ENCODE data around the gene FAM131C. TPM values are rescaled to one million over a fixed set of nuclear protein-coding genes. Genes with fewer than 3 reads are reported as not detected.

The FAM131C gene
- total RNA-seq, 1 donor from 2014 or later, result not detected

- DNase-seq (ENCODE audit: low spot score) (no peak), ATAC-seq (no peak)
Observed at GRCh38 chr1:16018749-16019643, 54.5 kb downstream of the FAM131C start.

- ATAC-seq (no peak), DNase-seq (ENCODE audit: low spot score) (no peak)
Observed at GRCh38 chr1:16018308-16018707, 55.1 kb downstream of the FAM131C start.

GRCh38 chr1:16017461-16018303 is 55.8 kb downstream of the FAM131C start, which contains the start of gene HSPB7:
TSS of gene HSPB7 (minus strand) at chr1:16018043. CDS start at chr1:16017963, 80 bp downstream.
- DNase-seq (ENCODE audit: low spot score), result no peak

GRCh38 chr1:16017076-16017460 is 56.4 kb downstream of the FAM131C start:
- no peak for ATAC-seq
- no peak for DNase-seq (ENCODE audit: low spot score)

More at GRCh38 chr1:16017461-16018303, 55.8 kb downstream of the FAM131C start, which contains the start of gene HSPB7:
- ATAC-seq, result peak; percentile 16

GRCh38 chr1:16015960-16016901 is 57.2 kb downstream of the FAM131C start:
- no peak for ATAC-seq
- no peak for DNase-seq (ENCODE audit: low spot score)

GRCh38 chr1:16015491-16015890 is 58.0 kb downstream of the FAM131C start:
- DNase-seq (ENCODE audit: low spot score) (no peak), ATAC-seq (no peak)

GRCh38 chr1:16014509-16015482 is 58.7 kb downstream of the FAM131C start:
- ATAC-seq, result no peak
- DNase-seq (ENCODE audit: low spot score), result no peak

- no peak for ATAC-seq
Observed at GRCh38 chr1:16013908-16014258, 59.6 kb downstream of the FAM131C start.

GRCh38 chr1:16013220-16013907 is 60.1 kb downstream of the FAM131C start:
- DNase-seq (ENCODE audit: low spot score) (no peak), ATAC-seq (peak; percentile 2)

More at GRCh38 chr1:16013908-16014258, 59.6 kb downstream of the FAM131C start:
- no peak for DNase-seq (ENCODE audit: low spot score)

GRCh38 chr1:16012590-16013219 is 60.7 kb downstream of the FAM131C start:
- DNase-seq (ENCODE audit: low spot score) (peak; percentile 63), ATAC-seq (peak; percentile 63)

GRCh38 chr1:16011936-16012589 is 61.4 kb downstream of the FAM131C start:
- DNase-seq (ENCODE audit: low spot score) (no peak), ATAC-seq (no peak)

- DNase-seq (ENCODE audit: low spot score) (no peak), ATAC-seq (no peak)
Observed at GRCh38 chr1:16010837-16011236, 62.6 kb downstream of the FAM131C start.

GRCh38 chr1:16009678-16010077 is 63.8 kb downstream of the FAM131C start:
- ATAC-seq (no peak), DNase-seq (ENCODE audit: low spot score) (no peak)

GRCh38 chr1:16009030-16009460 is 64.4 kb downstream of the FAM131C start:
- DNase-seq (ENCODE audit: low spot score), result peak; percentile 80
- peak; percentile 85 for ATAC-seq

Data from left lobe of liver (tissue), 2 donors.